Colonic mucosa (tissue), 4 donors: ENCODE data around the gene UPP2. TPM values are rescaled to one million over a fixed set of nuclear protein-coding genes. Genes with fewer than 3 reads are reported as not detected.

Source experiments
- DNase-seq: peaks from one replicate; pipeline ENCODE4 v3.0.0-alpha.2; 2020
- H3K27ac ChIP-seq: fragments of 200-600 bp; one replicate; pipeline ENCODE4 v1.8.0; 2021
- H3K27me3 ChIP-seq: fragments of 200-600 bp; one replicate; pipeline ENCODE4 v1.8.0; 2021
- H3K36me3 ChIP-seq: fragments of 200-600 bp; one replicate; pipeline ENCODE4 v1.8.0; 2021
- H3K4me1 ChIP-seq: fragments of 200-600 bp; one replicate; pipeline ENCODE4 v1.8.0; 2021; ENCODE audit warnings: mild to moderate bottlenecking
- H3K4me3 ChIP-seq: fragments of 200-600 bp; one replicate; pipeline ENCODE4 v1.8.0; 2021
- H3K9ac ChIP-seq, 2 donors: one replicate each; pipeline ENCODE4 v1.7.0; 2013; ENCODE audit warnings: control low read depth in 2 of 2, low read depth in 2 of 2, low read length in 2 of 2
- H3K9me3 ChIP-seq: fragments of 200-600 bp; one replicate; pipeline ENCODE4 v1.8.0; 2021
- CTCF ChIP-seq: fragments of 200-600 bp; IDR thresholded peaks from one replicate; pipeline ENCODE4 v1.8.0; 2022; ENCODE audit warnings: antibody characterized with exemption, mild to moderate bottlenecking
- intact Hi-C: fragments of 100-400 bp; cut with DNase I; formaldehyde crosslinking; loops from one replicate; pipeline ENCODE4 v1.14.1; 2022
- total RNA-seq, 2 donors: library from RNA; stranded (reverse); fragmentation: NEBNext Ultra II Directional in 1 of 2; extraction: Animal tissue kit (Norgen Biotek cat#: 25700) in 1 of 2; gene quantifications; one replicate each; pipeline ENCODE4 v1.2.1, GENCODE V29; 2021
- donor health status: healthy.
- donor health status: DM: no; HTN: no; CAD: no.
- donor health status: DM: no; HTN: no; CAD: no.

The UPP2 gene
- total RNA-seq, 2 donors from 2014 or later = not detected

GRCh38 chr2:158095912-158096311 is 5.8 kb upstream of the UPP2 start:
- no peaks in the 10 kb centered on the region for H3K9me3 ChIP-seq
- H3K4me3 ChIP-seq = no peak overlapping the region
- no peak for TF ChIP-seq CTCF
- H3K4me1 ChIP-seq = no peaks in the 10 kb centered on the region
- intact Hi-C loops = no loop called here
- no peak for DNase-seq
- H3K27ac ChIP-seq = peak overlapping the region; percentile 83
- no peaks in the 10 kb centered on the region for H3K36me3 ChIP-seq
- no peak overlapping the region for H3K9ac ChIP-seq
- no peaks in the 10 kb centered on the region for H3K27me3 ChIP-seq

GRCh38 chr2:158097481-158097880 is 4.2 kb upstream of the UPP2 start:
- TF ChIP-seq CTCF = no peak
- no peak overlapping the region for H3K9ac ChIP-seq
- no peaks in the 10 kb centered on the region for H3K27me3 ChIP-seq
- H3K9me3 ChIP-seq = no peaks in the 10 kb centered on the region
- H3K36me3 ChIP-seq = no peaks in the 10 kb centered on the region
- no peak overlapping the region for H3K4me3 ChIP-seq
- no peak for DNase-seq
- intact Hi-C loops = no loop called here
- no peaks in the 10 kb centered on the region for H3K4me1 ChIP-seq
- H3K27ac ChIP-seq = no peak overlapping the region

GRCh38 chr2:158098178-158098577 is 3.5 kb upstream of the UPP2 start:
- no peak for DNase-seq
- intact Hi-C loops = no loop called here
- Histone ChIP-seq H3K9ac (no peak overlapping the region), H3K4me3 (no peak overlapping the region), H3K27ac (no peak overlapping the region), H3K4me1 (no peaks in the 10 kb centered on the region), H3K36me3 (no peaks in the 10 kb centered on the region), H3K9me3 (no peaks in the 10 kb centered on the region), H3K27me3 (no peaks in the 10 kb centered on the region)
- no peak for TF ChIP-seq CTCF

- Histone ChIP-seq H3K27ac (no peak overlapping the region), H3K27me3 (no peaks in the 10 kb centered on the region), H3K36me3 (no peaks in the 10 kb centered on the region), H3K9me3 (no peaks in the 10 kb centered on the region), H3K4me3 (no peak overlapping the region), H3K9ac (no peak overlapping the region), H3K4me1 (no peaks in the 10 kb centered on the region)
- DNase-seq = no peak
- no peak for TF ChIP-seq CTCF
- intact Hi-C loops = no loop called here
Observed at GRCh38 chr2:158099716-158100115, 2.0 kb upstream of the UPP2 start.

GRCh38 chr2:158100411-158100810 is 1.3 kb upstream of the UPP2 start:
- no peak overlapping the region for H3K27ac ChIP-seq

More at GRCh38 chr2:158100411-158100810, 1.3 kb upstream of the UPP2 start:
- H3K9ac ChIP-seq = no peak overlapping the region
- intact Hi-C loops = no loop called here
- H3K4me3 ChIP-seq = no peak overlapping the region
- TF ChIP-seq CTCF = no peak
- H3K4me1 ChIP-seq = no peaks in the 10 kb centered on the region
- no peaks in the 10 kb centered on the region for H3K27me3 ChIP-seq
- H3K36me3 ChIP-seq = no peaks in the 10 kb centered on the region
- no peak for DNase-seq
- no peaks in the 10 kb centered on the region for H3K9me3 ChIP-seq
